SJSA1 (cell line): Measurements from ENCODE around the gene CEP78. TPM values are rescaled to one million over a fixed set of nuclear protein-coding genes. Genes with fewer than 3 reads are reported as not detected.

Experiments
- DNase-seq, 2 experiments: peaks; one replicate each; pipeline ENCODE4 v3.0.0-alpha.2; 2015 to 2020; ENCODE audit warnings: low spot score in 2 of 2, low read depth in 1 of 2
- H3K27ac ChIP-seq: fragments of 250-450 bp; sonication (Bioruptor Pico); 2 replicates; pipeline ENCODE4 v1.5.1; 2020; ENCODE audit warnings: mild to moderate bottlenecking, moderate library complexity
- H3K27me3 ChIP-seq: fragments of 250-450 bp; sonication (Bioruptor Pico); replicated peaks from 2 replicates; pipeline ENCODE4 v1.5.1; 2020; ENCODE audit warnings: mild to moderate bottlenecking, moderate library complexity
- H3K36me3 ChIP-seq: fragments of 250-450 bp; sonication (Bioruptor Pico); 2 replicates; pipeline ENCODE4 v1.5.1; 2020; ENCODE audit warnings: mild to moderate bottlenecking
- H3K4me1 ChIP-seq: fragments of 250-450 bp; sonication (Bioruptor Pico); replicated peaks from 2 replicates; pipeline ENCODE4 v1.6.1; 2021; ENCODE audit warnings: mild to moderate bottlenecking
- H3K4me3 ChIP-seq: fragments of 250-450 bp; sonication (Bioruptor Pico); 2 replicates; pipeline ENCODE4 v1.5.1; 2020; ENCODE audit warnings: mild to moderate bottlenecking
- H3K9me3 ChIP-seq: fragments of 250-450 bp; sonication (Bioruptor Pico); replicated peaks from 2 replicates; pipeline ENCODE4 v1.5.1; 2020; ENCODE audit warnings: mild to moderate bottlenecking
- total RNA-seq: library from RNA; depleted of rRNA; stranded (reverse); fragments of >200 nt; shearing (Covaris generic); gene quantifications from 2 replicates; pipeline ENCODE4 v1.2.3, GENCODE V29; 2014; rRNA removed

CEP78 gene
- total RNA-seq, 1 experiment from 2014 or later = 53.4 TPM

DNA sequence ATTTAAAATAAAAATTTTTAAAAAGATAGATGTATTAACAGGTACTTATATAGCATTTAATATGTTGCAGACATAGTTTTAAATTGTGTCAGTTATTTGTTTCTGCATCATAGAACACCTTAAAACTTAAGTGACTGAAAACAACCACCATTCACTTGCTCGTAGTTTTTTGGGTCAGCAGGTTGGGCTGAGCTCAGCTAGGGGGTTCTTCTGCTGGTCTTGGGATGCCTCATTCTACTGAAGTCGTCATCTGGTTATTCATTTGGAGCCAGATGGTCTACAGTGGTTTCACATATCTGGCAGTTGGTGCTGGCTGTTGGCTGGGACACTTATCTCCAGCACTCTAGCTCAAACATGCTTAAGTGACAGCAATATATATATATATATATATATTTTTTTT, 90.7 kb downstream of the CEP78 start:
- Histone ChIP-seq H3K4me3 (no peak overlapping the region), H3K27me3 (no peaks in the 10 kb centered on the region), H3K4me1 (no peaks in the 10 kb centered on the region), H3K36me3 (peaks cover 3% of the 10 kb centered on the region; the same call in 1 of the 2 replicates), H3K9me3 (no peaks in the 10 kb centered on the region), H3K27ac (no peak overlapping the region)
- no peak for DNase-seq

Other genes with a start within 250 kb of the CEP78 start
- 22.9 and 46.2 TPM in 2 replicates for gene GNAQ, start 204.3 kb upstream of the CEP78 start, total RNA-seq
- 24.7 and 29.9 TPM in 2 replicates for gene PSAT1, start 61.0 kb downstream of the CEP78 start, total RNA-seq